SK-N-SH treated with all-trans-retinoic acid at 6 μM for 48 hours (cell line): ENCODE results near the gene ABHD12B.

Experiments used
- ARNTL ChIP-seq: fragments of 450-650 bp; formaldehyde crosslinking; IDR thresholded peaks from 2 replicates; pipeline ENCODE4 v1.5.0; 2020; ENCODE audit warnings: low read depth, mild to moderate bottlenecking, moderate library complexity, borderline replicate concordance
- BACH2 ChIP-seq: fragments of 250-450 bp; sonication (Bioruptor Pico); IDR thresholded peaks from 2 replicates; pipeline ENCODE4 v1.9.0; 2021; ENCODE audit warnings: mild to moderate bottlenecking, borderline replicate concordance
- CSDC2 ChIP-seq: fragments of 250-450 bp; sonication (Bioruptor Pico); IDR thresholded peaks from 2 replicates; pipeline ENCODE4 v1.5.0; 2020; ENCODE audit warnings: mild to moderate bottlenecking, moderate library complexity
- ESRRG ChIP-seq: fragments of 250-450 bp; sonication (Bioruptor Pico); IDR thresholded peaks from 2 replicates; pipeline ENCODE4 v1.6.1; 2021; ENCODE audit warnings: mild to moderate bottlenecking
- RARB ChIP-seq: fragments of 250-450 bp; sonication (Bioruptor Pico); IDR thresholded peaks from 2 replicates; pipeline ENCODE4 v1.8.0; 2021; ENCODE audit warnings: mild to moderate bottlenecking, moderate library complexity
- SNAI2 ChIP-seq: fragments of 250-450 bp; sonication (Bioruptor Pico); IDR thresholded peaks from 2 replicates; pipeline ENCODE4 v1.5.0; 2020; ENCODE audit warnings: mild to moderate bottlenecking, moderate library complexity
- TSHZ2 ChIP-seq: fragments of 250-450 bp; sonication (Bioruptor Pico); IDR thresholded peaks from 2 replicates; pipeline ENCODE4 v1.5.0; 2020; ENCODE audit warnings: mild to moderate bottlenecking, moderate library complexity
- ZC3H10 ChIP-seq: fragments of 250-450 bp; sonication (Bioruptor Pico); IDR thresholded peaks from 2 replicates; pipeline ENCODE4 v1.5.1; 2021; ENCODE audit warnings: mild to moderate bottlenecking, moderate library complexity
- ZNF565 ChIP-seq: fragments of 450-650 bp; formaldehyde crosslinking; conservative IDR thresholded peaks from 2 replicates; pipeline ENCODE4 v1.5.0; 2020; ENCODE audit warnings: low read depth, mild to moderate bottlenecking, moderate library complexity
- ZNF8 ChIP-seq: fragments of 450-650 bp; formaldehyde crosslinking; IDR thresholded peaks from 2 replicates; pipeline ENCODE4 v1.5.0; 2020; ENCODE audit warnings: mild to moderate bottlenecking, moderate library complexity
- TF ChIP-seq, protein P1 (sequence below): fragments of 250-450 bp; sonication (Bioruptor Pico); IDR thresholded peaks from 2 replicates; pipeline ENCODE4 v1.8.0; 2021; ENCODE audit warnings: low read depth, mild to moderate bottlenecking, moderate library complexity, borderline replicate concordance
- TF ChIP-seq, protein P2 (sequence below): fragments of 250-450 bp; sonication (Bioruptor Pico); IDR thresholded peaks from 2 replicates; pipeline ENCODE4 v1.8.0; 2020; ENCODE audit warnings: mild to moderate bottlenecking, moderate library complexity, borderline replicate concordance
- TF ChIP-seq, protein P3 (sequence below): fragments of 250-450 bp; sonication (Bioruptor Pico); IDR thresholded peaks from 2 replicates; pipeline ENCODE4 v1.5.1; 2021; ENCODE audit warnings: mild to moderate bottlenecking, moderate library complexity

DNA sequence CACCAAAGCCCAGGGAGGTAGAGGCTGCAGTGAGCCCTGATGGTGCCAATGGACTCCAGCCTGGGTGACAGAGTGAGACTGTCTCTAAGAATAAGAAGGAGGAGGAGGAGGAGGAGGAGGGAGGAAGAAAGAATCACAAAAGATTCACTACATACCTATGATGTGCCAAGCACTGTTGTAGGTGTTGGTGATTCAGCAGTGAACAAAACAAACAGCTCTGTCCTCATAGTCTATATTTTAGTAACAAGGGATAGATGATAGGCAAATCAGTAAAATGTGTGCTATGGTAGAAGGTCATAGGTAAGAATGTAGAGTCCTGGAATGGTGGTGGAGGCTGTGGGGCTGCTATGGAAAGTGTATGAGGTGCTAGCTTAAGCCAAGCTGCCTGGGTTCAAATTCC is 18.0 kb upstream of the ABHD12B start:
- TF ChIP-seq, protein P1, sequence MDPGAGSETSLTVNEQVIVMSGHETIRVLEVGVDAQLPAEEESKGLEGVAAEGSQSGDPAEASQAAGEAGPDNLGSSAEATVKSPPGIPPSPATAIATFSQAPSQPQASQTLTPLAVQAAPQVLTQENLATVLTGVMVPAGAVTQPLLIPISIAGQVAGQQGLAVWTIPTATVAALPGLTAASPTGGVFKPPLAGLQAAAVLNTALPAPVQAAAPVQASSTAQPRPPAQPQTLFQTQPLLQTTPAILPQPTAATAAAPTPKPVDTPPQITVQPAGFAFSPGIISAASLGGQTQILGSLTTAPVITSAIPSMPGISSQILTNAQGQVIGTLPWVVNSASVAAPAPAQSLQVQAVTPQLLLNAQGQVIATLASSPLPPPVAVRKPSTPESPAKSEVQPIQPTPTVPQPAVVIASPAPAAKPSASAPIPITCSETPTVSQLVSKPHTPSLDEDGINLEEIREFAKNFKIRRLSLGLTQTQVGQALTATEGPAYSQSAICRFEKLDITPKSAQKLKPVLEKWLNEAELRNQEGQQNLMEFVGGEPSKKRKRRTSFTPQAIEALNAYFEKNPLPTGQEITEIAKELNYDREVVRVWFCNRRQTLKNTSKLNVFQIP (CRISPR knock-in tag), result no peak
- no peak for TF ChIP-seq RARB (CRISPR knock-in tag)
- no peak for TF ChIP-seq BACH2 (CRISPR knock-in tag)
- TF ChIP-seq, protein P2, sequence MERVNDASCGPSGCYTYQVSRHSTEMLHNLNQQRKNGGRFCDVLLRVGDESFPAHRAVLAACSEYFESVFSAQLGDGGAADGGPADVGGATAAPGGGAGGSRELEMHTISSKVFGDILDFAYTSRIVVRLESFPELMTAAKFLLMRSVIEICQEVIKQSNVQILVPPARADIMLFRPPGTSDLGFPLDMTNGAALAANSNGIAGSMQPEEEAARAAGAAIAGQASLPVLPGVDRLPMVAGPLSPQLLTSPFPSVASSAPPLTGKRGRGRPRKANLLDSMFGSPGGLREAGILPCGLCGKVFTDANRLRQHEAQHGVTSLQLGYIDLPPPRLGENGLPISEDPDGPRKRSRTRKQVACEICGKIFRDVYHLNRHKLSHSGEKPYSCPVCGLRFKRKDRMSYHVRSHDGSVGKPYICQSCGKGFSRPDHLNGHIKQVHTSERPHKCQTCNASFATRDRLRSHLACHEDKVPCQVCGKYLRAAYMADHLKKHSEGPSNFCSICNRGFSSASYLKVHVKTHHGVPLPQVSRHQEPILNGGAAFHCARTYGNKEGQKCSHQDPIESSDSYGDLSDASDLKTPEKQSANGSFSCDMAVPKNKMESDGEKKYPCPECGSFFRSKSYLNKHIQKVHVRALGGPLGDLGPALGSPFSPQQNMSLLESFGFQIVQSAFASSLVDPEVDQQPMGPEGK, result no peak
- TF ChIP-seq, protein P3, sequence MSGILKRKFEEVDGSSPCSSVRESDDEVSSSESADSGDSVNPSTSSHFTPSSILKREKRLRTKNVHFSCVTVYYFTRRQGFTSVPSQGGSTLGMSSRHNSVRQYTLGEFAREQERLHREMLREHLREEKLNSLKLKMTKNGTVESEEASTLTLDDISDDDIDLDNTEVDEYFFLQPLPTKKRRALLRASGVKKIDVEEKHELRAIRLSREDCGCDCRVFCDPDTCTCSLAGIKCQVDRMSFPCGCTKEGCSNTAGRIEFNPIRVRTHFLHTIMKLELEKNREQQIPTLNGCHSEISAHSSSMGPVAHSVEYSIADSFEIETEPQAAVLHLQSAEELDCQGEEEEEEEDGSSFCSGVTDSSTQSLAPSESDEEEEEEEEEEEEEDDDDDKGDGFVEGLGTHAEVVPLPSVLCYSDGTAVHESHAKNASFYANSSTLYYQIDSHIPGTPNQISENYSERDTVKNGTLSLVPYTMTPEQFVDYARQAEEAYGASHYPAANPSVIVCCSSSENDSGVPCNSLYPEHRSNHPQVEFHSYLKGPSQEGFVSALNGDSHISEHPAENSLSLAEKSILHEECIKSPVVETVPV (CRISPR knock-in tag), result no peak
- no peak for TF ChIP-seq ZNF565 (CRISPR knock-in tag)
- TF ChIP-seq TSHZ2 (CRISPR knock-in tag), result no peak
- no peak for TF ChIP-seq ZC3H10 (CRISPR knock-in tag)
- no peak for TF ChIP-seq SNAI2 (CRISPR knock-in tag)
- no peak for TF ChIP-seq ZNF8 (CRISPR knock-in tag)
- no peak for TF ChIP-seq ARNTL
- no peak for TF ChIP-seq ESRRG
- TF ChIP-seq CSDC2 (CRISPR knock-in tag), result no peak
